ENCODE data around the gene TM6SF1.
A peak's percentile ranks its signal among the peaks of the same experiment; 100 is the strongest.
"Not testable (repeated sequence)": the region's sequence is repeated elsewhere in the genome, so short reads cannot be mapped to it uniquely, and the experiment has no call there.

TM6SF1 gene

DNA sequence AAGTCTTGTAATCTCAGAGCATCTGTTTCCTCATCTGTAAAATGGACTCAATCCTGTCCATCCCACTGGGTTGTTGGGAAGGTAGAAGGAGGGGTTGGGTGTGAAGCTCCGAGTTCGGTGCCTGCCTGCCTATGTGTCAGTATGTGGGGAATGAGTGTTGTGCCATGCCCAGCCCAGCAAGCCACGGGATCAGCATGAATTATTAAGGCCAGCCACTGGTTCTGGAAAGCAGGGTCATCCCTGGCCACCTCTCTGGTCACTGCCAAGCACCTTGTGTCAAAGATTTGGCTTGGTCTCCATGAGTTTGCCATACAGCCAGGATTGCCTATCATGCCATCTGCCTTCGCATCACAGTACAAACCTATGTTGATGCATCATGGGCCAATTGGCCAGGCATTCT is 11.5 kb downstream of the TM6SF1 start:
- DNase-seq: no peak

DNA sequence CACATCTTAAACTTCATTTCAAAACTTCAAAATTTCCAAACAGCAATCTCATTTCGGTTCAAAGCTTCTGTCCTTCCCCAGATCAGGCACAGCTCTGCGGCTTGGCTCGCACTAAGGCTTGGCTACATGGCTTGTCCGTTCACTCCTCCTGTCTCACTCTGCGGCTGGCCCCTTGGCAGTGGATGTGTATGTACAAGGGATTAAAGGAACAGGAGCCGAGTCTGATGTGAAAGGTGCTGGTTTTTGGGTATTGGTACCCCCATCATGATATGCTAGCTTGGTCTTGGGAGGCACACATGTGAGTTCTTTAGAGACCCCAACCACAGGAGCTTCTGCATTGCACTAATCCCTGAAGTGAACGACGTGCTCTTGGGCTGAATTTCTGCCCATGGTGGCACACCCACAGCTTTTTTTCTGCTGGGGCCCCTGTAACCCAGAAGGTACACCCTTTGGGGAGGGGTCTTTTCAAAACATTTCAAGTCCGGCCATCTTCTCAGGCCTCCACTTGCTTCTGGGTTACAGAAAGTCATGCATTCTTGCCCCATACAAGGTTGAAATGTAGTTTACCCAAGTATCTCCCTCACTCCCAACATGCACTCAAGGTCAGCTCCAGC is 12.6 kb downstream of the TM6SF1 start:
- no peak for DNase-seq

DNA sequence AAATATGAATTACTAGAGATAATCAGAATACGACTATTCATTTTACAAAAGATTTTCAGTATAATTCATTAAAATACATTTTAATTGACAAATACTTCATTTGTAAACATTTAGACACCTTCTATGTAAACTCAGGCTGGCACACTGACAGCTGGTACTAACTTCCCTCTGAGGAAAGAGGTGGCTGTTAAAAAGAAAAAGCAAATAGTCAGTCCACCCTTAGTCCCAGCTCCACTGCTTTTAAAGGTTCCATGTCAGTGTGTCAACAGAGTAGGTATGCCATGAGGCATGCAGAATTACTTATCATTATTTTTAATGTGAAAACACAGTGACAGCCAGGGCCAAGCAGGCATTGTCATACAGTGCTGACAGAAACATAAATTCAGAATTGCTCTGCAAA is 16.1 kb downstream of the TM6SF1 start:
- DNase-seq: no peak

DNA sequence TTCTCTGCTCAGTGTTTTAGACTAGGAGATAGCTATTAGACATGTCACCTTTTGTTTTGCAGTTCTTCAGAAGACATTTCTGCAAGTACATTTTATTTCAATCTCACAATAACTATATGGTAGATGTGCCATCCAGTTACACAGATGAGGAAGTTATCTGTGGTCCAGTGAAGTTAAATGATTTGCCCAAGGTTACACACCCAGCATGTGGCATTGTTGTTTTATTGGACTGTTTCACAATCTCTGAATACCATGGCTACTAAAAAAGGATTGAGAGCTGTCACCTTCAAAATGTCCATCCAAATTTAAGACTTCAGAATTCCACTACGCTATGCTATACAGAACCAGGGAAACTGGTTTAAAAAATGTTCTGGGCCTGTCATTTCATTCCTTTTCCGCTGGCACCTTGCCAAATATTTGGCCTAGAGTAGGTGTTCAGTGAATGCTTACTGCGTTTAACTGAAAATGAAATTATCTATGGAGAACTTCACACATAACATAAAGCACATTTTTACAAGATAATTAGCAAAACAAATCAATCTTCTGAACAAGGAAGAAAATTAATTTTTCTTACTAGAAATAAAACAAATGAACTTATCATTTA is 20.2 kb downstream of the TM6SF1 start:
- no peak for DNase-seq

DNA sequence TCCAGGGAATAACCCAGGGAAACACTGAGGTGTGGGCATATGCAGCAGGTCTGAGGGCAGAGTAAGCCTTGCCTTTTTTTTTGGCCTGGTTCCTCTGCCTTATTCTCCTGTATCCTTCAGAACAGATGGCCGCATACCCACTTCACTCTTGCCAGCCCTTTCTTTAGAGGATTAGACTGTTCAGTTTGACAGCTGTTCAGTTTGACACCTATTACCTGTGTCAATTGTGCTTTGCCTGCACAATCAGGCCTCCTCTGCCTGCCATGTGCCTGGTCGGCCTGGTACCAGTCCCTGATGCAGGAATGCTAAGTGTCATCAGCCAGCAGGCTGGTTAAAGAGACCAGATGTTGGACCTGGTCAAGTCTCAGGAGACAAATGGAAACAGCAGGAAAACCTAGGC is 22.3 kb downstream of the TM6SF1 start:
- DNase-seq: no peak

DNA sequence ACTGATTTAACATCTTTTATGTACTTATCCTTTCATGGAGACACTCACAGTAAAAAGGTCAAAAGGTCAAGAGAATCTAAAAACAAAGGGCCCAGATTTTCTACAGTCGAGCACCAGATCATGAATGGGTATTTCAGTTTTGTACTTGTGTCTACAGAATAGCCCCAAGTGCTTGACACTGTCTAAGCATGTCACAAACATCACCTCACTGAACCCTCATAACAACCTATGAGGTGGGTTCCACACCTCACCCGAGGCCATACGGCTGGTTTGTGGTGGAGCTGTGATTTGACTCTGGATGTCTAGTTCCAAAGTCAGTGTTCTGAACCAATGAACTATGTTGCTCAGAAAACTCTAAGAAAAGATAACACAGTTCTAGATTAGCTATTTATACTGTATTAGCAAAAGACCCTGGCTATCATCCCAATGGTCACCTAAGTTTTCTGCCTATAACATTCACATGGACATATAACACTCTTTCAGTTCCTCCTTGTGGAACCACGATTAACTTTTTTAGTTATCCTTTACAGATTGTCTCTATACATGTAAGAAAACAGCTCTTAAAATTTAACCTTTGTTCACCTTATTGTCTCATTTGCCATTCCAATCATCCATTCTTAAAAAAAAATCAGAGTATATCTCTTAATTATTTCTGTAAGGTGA is 25.5 kb downstream of the TM6SF1 start:
- no peak for DNase-seq

DNA sequence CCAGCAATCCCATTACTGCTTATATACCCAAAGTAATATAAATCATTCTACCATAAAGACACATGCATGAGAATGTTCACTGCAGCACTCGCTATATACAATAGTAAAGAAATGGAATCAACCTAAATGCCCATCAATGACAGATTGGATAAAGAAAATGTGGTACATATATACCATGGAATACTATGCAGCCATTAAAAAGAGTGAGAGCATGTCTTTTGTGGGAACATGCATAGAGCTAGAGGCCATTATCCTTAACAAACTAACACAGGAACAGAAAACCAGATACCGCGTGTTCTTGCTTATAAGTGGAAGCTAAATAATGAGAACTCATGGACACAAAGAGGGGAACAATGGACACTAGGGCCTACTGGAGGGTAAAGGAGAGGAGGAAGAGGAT is 34.7 kb downstream of the TM6SF1 start:
- not testable (repeated sequence) for DNase-seq

DNA sequence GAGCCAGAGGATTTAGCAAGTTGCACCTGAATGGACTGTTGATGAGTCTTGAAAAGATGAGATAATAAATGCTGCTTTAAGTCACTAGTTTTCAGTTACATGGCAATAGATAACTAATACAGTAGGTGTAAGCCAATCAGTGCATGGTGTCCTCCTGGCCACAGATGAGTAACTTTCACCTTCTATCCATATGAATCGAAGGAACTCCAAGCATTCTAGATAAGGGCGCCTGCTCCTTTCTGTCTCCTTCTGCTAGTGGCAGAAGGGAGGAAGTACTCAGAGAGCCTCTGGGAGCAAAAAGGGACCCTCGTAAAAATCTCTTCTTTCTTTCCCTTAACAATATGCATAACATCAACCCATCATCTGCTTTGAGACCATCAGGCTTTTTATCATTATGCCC is 37.3 kb downstream of the TM6SF1 start:
- no peak for DNase-seq

DNA sequence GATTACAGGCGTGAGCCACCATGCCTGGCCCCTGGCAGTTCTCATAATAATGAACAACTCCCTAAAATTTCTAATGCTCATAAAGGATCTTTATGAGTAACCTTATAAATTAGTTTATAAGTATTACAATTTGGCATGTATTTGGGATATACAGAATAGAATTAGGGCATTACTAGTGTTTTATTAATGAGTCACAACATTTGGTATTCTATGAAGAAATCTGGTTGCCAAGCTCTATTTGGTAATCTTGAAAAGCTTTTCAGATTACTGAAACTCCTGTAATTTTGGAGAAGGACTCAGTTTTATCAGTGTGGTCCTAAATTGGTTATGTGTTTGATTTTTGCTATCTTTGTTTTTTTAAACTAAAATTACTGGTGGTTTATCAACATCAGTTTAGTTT is 45.8 kb downstream of the TM6SF1 start:
- no peak for DNase-seq

DNA sequence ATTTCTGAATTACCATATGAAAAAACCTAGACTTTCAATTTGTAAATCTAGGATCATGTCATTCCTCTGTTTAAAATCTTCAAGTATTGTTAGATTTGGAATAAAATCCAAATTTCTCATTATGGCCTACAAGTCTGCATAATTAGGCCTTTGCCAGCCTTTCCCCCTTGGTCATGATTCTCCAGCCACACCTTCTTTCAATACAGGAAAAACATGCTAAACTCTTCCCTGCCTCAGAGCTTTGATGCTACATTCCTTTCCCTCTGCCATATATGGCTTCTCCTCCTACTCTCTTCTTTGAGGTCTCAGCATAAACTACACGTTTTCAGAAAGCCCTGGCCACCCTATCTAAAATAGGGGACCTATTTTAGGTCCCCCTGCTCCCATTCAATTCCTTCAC is 48.5 kb downstream of the TM6SF1 start:
- no peak for DNase-seq

DNA sequence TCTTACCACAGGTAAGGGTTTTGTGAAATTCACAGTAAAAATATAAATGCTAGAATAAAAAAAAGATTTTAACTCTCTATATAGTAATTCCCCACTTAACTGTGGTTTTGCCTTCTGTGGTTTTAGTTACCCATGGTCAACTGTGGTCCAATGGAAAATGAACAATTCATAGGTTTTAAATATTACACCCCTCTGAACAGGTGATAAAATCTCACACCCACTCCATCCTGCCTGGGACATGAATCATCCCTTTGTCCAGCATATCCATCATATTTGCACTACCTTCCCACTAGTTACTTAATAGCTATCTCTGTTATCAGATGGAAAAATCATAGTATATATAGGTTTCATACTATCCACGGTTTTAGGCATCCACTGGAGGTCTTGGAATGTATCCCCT is 50.9 kb downstream of the TM6SF1 start:
- DNase-seq: no peak

DNA sequence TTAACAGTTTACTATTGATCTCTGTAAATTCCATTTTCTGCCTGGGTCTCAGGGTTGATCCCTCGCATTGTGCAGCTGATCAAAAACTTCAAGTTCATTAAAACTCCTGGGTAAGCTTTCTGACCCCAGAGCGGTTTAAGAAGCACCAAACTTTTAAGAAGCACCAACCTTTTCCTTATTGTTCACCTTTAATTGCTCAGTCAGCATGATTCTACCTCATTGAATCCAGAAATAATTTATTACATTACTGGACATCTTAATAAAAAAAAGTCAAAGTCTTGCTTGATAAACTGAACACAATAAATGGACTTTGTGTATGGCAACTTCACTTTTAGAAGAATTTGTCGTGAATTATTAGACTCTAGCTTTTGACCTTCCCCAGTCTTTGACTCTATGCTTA is 53.3 kb downstream of the TM6SF1 start:
- no peak for DNase-seq

DNA sequence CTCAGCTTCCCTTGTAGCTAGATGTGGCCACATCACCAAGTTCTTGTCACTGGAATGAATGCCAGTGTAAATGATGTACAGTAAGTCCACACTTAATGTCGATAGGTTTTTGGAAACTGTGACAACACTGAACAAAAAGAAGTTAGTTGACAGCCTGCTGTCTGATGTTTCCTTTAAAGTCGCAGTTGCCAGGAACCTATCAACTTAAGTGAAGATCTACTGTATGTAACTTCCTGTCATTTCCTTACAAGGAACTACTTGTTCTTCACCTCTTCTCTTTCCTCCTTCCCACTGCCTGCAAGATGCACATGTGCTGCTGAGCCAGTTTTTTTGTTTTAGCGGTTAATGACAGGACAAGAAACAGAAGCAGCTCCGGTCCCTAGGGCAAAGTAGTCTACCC is 55.6 kb downstream of the TM6SF1 start:
- DNase-seq: no peak

DNA sequence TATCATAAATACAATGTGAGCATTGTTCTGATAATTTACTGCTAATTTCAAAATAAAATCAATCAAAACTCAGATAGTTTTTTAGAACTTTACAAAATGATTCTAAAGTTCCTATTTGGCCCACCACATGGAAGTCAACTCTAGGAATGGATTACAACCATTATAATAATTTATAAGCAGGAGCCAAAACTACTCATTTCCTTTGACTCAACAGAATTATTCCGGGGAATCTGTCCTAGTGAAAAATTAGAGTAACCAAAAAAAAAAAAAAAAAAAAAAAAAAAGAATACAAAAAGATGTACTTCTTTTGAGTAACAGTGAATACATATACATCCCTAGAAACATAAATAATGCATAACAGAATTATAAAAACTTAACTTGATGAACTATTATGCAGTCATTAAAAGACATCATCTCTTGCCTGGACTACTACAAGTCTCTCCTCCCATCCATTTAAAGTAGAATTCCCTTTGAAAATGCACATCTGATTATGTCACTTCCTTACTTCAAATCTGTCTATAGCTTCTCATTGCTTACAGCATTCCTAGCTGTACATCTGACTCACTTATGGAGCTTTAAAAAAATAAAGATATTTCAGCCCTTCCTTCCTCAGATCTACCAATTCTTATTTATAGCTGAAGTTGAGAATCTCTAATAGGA is 56.8 kb downstream of the TM6SF1 start:
- no peak for DNase-seq

DNA sequence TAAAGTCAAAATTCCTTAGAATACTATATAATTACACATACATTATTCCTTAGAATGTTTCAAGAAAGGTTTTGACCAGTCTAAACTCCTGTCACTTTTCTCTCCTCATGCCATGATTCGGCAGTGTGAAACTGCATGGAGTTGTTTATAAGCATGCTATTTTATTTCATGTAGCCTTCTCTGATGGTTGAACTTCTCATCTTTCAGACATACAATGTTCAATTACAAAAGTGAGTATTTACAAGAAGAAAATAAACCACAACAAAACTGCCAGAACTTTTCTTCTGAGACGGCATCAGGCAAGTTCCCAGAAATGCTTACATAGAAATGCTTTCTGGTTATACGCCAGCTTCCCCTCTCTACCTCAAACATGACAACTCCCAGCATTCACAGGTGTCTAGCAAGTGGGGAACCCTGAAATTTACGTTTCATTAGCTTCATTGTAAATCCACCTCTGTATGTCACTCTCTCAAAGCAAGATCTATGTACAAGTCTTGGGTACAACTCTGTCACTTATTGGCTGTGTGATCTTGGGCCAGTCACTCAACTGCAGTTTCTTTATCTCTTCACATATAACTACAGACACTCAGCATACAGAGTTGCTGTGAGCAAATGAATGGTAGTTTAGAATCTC is 57.4 kb downstream of the TM6SF1 start:
- DNase-seq: peak; percentile 1

DNA sequence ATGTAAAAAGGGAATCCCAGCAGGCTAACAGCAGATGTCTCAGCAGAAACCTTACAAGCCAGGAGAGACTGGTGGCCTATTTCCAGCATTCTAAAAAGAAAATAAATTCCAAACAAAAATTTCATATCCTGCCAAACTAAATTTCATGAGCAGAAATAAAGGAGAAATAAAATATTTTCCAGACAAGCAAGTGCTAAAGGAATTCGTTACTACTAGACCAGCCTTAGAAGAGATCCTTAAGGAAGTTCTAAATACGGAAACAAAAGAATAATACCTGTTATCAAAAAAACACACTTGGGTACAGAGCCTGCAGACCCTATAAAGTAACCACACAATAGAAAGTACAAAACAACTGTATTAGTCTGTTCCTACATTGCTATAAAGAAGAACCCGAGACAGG is 58.8 kb downstream of the TM6SF1 start:
- no peak for DNase-seq

DNA sequence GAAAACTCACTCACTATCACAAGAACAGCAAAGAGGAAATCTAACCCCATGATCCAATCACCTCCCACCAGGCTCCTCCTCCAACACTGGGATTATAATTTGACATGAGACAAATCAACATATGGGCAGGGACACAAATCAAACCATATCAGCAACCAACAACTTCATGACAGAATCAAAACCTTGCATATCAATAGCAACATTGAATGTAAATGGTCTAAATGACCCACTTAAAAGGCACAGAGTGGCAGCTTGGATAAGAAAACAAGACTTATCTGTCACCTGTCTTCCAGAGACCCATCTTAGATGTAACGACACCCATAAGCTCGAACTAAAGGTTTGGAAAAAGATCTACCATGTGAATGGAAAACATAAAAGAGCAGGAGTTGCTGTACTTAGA is 59.4 kb downstream of the TM6SF1 start:
- DNase-seq: no peak

DNA sequence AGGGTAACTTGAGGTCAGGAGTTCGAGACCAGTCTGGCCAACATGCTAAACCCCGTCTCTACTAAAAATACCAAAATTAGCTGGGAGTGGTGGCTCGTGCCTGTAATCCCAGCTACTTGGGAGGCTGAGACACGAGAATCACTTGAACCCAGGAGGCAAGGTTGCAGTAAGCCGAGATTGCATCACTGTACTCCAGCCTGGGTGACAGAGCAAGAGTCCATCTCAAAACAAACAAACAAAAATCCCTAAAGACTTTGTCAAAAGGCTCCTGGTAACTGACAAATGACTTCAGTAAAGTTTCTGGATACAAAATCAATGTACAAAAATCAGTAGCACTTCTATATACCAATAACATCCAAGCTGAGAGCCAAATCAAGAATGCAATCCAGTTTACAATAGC is 62.1 kb downstream of the TM6SF1 start:
- not testable (repeated sequence) for DNase-seq

DNA sequence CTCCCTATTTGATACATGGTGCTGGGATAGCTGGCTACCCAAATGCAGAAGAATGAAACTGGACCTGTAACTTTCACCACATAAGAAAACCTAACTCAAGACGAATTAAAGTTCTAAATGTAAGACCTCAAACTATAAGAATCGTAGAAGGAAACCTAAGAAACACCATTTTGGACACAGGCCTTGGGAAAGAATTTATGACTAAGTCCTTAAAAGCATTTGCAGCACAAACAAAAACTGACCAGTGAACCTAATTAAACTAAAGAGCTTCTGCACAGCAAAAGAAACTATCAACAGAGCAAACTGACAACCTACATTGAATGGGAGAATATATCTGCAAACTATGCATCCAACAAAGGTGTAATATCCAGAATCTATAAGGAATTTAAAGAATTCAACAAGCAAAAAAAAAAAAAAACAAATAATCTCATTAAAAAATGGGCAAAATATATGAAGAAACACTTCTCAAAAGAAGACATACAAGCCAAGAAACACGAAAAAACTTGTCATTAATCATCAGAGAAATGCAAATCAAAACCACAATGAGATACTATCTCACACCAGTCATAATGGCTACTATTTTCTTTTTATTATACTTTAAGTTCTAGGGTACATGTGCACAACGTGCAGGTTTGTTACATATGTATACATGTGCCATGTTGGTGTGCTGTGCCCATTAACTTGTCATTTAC is 63.2 kb downstream of the TM6SF1 start:
- DNase-seq: no peak

DNA sequence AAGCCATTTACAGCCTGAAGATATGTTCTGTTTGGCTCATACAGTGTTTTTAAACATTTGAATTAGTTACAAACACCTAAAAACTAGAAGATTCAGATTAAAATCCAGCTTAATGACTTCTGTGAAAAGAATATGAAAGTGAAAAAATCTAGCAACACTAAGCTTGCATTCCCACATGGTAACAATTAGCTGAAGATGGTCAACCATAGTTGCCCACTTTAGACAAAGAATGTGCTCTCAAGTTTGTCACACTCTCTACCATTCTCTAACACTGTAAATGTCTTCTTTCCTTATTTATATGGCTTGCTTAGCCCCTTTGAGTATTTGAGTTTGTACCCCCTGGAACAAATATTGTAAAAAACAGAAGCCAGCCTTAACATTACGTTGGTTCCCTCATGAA is 67.4 kb downstream of the TM6SF1 start:
- DNase-seq: no peak

DNA sequence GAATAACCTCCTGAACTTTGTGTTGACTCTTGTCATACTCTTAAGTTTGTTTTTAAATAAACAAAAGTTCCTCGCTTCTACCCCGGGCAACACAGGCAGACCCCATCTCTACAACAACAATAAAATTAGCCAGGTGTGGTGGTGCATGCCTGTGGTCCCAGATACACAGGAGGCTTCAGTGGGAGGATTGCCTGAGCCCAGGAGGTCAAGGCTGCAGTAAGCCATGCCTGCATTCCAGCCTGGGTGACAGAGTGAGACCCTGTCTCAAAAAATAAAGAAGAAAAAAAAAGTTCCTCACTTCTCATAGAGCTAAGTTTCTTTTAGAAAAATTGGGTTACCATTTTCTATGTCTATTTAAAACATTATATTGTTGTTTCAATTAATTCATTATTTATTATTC is 70.9 kb downstream of the TM6SF1 start:
- no peak for DNase-seq

DNA sequence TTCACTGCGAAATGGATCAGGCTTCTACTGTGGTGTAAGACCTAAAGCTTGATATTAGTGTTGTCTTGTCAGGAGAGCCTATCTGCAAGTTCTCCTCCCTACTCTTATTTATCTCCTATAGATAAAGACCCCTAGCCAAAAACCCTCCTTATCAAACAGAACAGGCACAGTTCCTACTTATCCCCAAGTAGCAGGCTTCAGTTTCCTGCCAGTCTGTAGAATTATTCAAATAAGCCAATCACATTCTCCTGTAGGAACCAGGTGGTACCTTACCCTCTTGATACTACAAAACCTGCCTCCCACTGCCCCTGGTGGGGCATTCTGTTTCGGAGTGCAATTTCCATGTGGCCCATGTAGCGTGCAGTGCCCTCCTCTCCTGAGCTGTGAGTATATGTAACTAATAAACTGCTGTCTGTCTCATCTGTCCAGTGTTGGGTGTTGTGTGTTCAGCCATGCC is 71.5 kb downstream of the TM6SF1 start:
- no peak for DNase-seq

DNA sequence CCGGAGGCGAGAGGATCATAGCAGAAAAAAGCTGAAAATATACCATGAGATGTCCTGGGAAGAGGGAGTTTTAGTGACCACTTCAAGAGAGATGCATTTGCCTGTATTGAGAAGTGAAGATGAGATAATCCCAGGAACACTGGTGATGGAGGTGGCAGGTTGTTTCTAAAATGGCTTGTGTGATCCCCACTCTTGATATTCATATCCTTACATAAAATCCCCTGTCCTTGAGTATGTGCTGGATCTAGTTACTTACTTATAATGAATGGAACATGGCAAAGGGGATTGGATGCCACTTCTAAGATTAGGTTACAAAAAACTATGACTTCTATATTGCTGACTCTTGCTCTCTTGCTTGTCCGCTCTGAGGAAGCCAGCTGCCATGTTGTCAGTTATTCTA is 78.1 kb downstream of the TM6SF1 start:
- DNase-seq: no peak

Data from CD4-positive, alpha-beta T cell treated with Interleukin-6 for 4 hours (primary cell).